ENCODE data around the gene LRRK2. TPM values are rescaled to one million over a fixed set of nuclear protein-coding genes. Genes with fewer than 3 reads are reported as not detected.

Gene LRRK2
- polyA plus RNA-seq, 1 donor (not counting 4 experiments of a cell fraction or from before 2014, with no cell fraction given) = 0.25 TPM

DNA sequence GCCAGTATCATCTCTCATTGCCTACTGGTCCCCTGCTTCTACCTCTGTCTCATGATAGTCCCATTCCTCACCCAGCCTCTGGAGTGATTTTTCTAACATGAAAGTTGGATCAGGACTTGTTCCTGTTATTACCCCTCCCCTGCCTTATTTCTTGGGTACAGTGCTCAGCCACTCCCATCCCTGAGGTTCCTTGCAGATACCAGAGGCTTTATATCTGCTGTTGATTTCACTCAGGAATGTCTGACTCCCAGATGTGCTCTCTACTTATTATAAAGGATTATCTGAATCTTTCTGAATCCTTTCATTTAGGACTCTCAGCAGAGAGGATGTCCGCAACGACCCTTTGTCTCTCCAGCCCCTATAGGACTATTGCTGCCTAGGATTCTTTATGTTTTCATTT is 111.2 kb downstream of the LRRK2 start:
- TF ChIP-seq, protein P1, sequence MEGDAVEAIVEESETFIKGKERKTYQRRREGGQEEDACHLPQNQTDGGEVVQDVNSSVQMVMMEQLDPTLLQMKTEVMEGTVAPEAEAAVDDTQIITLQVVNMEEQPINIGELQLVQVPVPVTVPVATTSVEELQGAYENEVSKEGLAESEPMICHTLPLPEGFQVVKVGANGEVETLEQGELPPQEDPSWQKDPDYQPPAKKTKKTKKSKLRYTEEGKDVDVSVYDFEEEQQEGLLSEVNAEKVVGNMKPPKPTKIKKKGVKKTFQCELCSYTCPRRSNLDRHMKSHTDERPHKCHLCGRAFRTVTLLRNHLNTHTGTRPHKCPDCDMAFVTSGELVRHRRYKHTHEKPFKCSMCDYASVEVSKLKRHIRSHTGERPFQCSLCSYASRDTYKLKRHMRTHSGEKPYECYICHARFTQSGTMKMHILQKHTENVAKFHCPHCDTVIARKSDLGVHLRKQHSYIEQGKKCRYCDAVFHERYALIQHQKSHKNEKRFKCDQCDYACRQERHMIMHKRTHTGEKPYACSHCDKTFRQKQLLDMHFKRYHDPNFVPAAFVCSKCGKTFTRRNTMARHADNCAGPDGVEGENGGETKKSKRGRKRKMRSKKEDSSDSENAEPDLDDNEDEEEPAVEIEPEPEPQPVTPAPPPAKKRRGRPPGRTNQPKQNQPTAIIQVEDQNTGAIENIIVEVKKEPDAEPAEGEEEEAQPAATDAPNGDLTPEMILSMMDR (optimal IDR thresholded peaks at IDR 0.05 in 1 of 3, IDR thresholded peaks at IDR 0.05 in 1 of 3, conservative IDR thresholded peaks at IDR 0.05 in 1 of 3; ENCODE audit: extremely low read depth in 1 of 3, insufficient read depth in 2 of 3, low read length in 3 of 3) = no peak
- no peak for TF ChIP-seq EZH2 (IDR thresholded peaks at IDR 0.05; ENCODE audit: low read length)
- H3K4me1 ChIP-seq (ENCODE audit: control insufficient read depth, extremely low read depth, insufficient read depth, low read length) = peaks cover 13% of the 10 kb centered on the region
- dilution Hi-C loops (cut with MboI; ENCODE audit: extremely low pct_ligation_motif_present, low sequenced_read_pairs) = loop anchor here (25.0 kb wide), 1 partner anchor 501 kb away; no protein-coding TSS in a partner anchor

DNA sequence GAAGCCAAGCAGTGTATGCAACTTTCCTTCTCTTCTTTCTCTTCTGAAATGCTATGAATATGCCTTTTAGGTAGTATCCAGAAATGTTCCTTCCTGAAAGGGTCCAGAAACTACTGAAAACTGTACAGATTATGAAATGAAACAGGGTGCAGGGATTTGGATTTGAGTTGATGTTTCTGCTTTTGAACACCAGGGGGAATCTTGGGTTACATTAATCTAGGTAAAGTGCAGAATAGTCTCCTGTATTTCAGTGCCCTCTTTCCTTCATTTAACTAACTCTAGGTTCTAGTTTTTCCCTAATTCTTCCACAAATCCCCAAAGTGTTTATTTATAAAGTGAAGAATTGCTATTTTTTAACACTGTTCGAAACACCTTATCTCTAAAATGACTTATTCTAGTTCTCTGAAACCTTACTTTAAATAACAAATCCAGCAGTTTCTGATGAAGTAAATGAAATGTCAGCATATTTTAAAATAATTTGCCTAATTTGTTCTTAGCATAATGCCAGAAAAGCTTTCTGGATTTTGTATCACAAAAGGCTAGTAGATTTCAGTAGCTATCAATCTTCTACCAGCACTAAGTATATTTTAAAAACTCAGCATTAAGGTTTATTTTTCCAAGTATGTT is 111.9 kb downstream of the LRRK2 start:
- TF ChIP-seq EZH2 (IDR thresholded peaks at IDR 0.05; ENCODE audit: low read length) = no peak
- TF ChIP-seq, protein P1 (optimal IDR thresholded peaks at IDR 0.05 in 1 of 3, IDR thresholded peaks at IDR 0.05 in 1 of 3, conservative IDR thresholded peaks at IDR 0.05 in 1 of 3; ENCODE audit: extremely low read depth in 1 of 3, insufficient read depth in 2 of 3, low read length in 3 of 3) = peak in 2 of 3 experiments; percentile 33 to 56
- no peak overlapping the region for H3K4me3 ChIP-seq (ENCODE audit: control insufficient read depth in 2 of 3, extremely low read depth in 1 of 3, insufficient read depth in 2 of 3, low read depth in 1 of 3, low read length in 3 of 3)
- H3K79me2 ChIP-seq (ENCODE audit: control insufficient read depth, insufficient read depth, low read length) = no peaks in the 10 kb centered on the region
- peaks cover 16% of the 10 kb centered on the region for H3K4me1 ChIP-seq (ENCODE audit: control insufficient read depth, extremely low read depth, insufficient read depth, low read length)
- no peak overlapping the region for H3K9ac ChIP-seq (ENCODE audit: control insufficient read depth, extremely low read depth, insufficient read depth, low read length)
- H3K27me3 ChIP-seq (ENCODE audit: control insufficient read depth, extremely low read depth, insufficient read depth, low read length) = no peaks in the 10 kb centered on the region
- H3K36me3 ChIP-seq (ENCODE audit: control insufficient read depth in 2 of 2, extremely low read depth in 1 of 2, insufficient read depth in 2 of 2, low read length in 2 of 2) = no peaks in the 10 kb centered on the region
- H2AFZ ChIP-seq (ENCODE audit: control insufficient read depth, low read length) = peak overlapping the region; percentile 66
- FAIRE-seq (no peak), DNase-seq (ENCODE audit: low read depth, low spot score) (no peak)
- H4K20me1 ChIP-seq (ENCODE audit: control insufficient read depth, extremely low read depth, insufficient read depth, low read length) = no peaks in the 10 kb centered on the region
- H3K4me2 ChIP-seq (ENCODE audit: control insufficient read depth, extremely low read depth, insufficient read depth, low read depth, low read length) = peak overlapping the region; percentile 59
- no peak overlapping the region for H3K27ac ChIP-seq (ENCODE audit: control insufficient read depth, insufficient read depth, low read length)
- dilution Hi-C loops (cut with MboI; ENCODE audit: extremely low pct_ligation_motif_present, low sequenced_read_pairs) = loop anchor here (25.0 kb wide), 1 partner anchor 501 kb away; no protein-coding TSS in a partner anchor
- no peaks in the 10 kb centered on the region for H3K9me1 ChIP-seq (ENCODE audit: control insufficient read depth, extremely low read depth, insufficient read depth, low read length)
- no peaks in the 10 kb centered on the region for H3K9me3 ChIP-seq (ENCODE audit: control insufficient read depth, low read depth, low read length)

More for the DNA sequence above, 111.2 kb downstream of the LRRK2 start:
- Histone ChIP-seq H4K20me1 (ENCODE audit: control insufficient read depth, extremely low read depth, insufficient read depth, low read length) (no peaks in the 10 kb centered on the region), H3K79me2 (ENCODE audit: control insufficient read depth, insufficient read depth, low read length) (no peaks in the 10 kb centered on the region), H3K4me3 (ENCODE audit: control insufficient read depth in 2 of 3, extremely low read depth in 1 of 3, insufficient read depth in 2 of 3, low read depth in 1 of 3, low read length in 3 of 3) (no peak overlapping the region), H3K4me2 (ENCODE audit: control insufficient read depth, extremely low read depth, insufficient read depth, low read depth, low read length) (peak overlapping the region; percentile 8), H2AFZ (ENCODE audit: control insufficient read depth, low read length) (peak overlapping the region; percentile 54), H3K36me3 (ENCODE audit: control insufficient read depth in 2 of 2, extremely low read depth in 1 of 2, insufficient read depth in 2 of 2, low read length in 2 of 2) (no peaks in the 10 kb centered on the region), H3K9ac (ENCODE audit: control insufficient read depth, extremely low read depth, insufficient read depth, low read length) (no peak overlapping the region), H3K27ac (ENCODE audit: control insufficient read depth, insufficient read depth, low read length) (no peak overlapping the region), H3K9me1 (ENCODE audit: control insufficient read depth, extremely low read depth, insufficient read depth, low read length) (no peaks in the 10 kb centered on the region), H3K9me3 (ENCODE audit: control insufficient read depth, low read depth, low read length) (no peaks in the 10 kb centered on the region), H3K27me3 (ENCODE audit: control insufficient read depth, extremely low read depth, insufficient read depth, low read length) (no peaks in the 10 kb centered on the region)
- FAIRE-seq = no peak
- DNase-seq (ENCODE audit: low read depth, low spot score) = no peak

Measured in keratinocyte (primary cell).